Measurements from ENCODE around the gene NAP1L4. TPM values are rescaled to one million over a fixed set of nuclear protein-coding genes. Genes with fewer than 3 reads are reported as not detected.

NAP1L4 gene
- total RNA-seq, 1 experiment from 2014 or later, result 214 TPM

GRCh38 chr11:2897048-2897447 lies 95.1 kb downstream of the NAP1L4 start:
- no peak for DNase-seq (ENCODE audit: low read depth in 1 of 2, low spot score in 2 of 2)
- no peaks in the 10 kb centered on the region for H3K27me3 ChIP-seq (replicated peaks)
- H3K4me3 ChIP-seq, result no peak overlapping the region
- peaks cover 29% of the 10 kb centered on the region for H3K4me1 ChIP-seq (replicated peaks)
- no peak overlapping the region for H3K27ac ChIP-seq
- H3K36me3 ChIP-seq, result no peaks in the 10 kb centered on the region
- H3K9me3 ChIP-seq (replicated peaks), result no peaks in the 10 kb centered on the region

GRCh38 chr11:2896047-2896446 lies 96.1 kb downstream of the NAP1L4 start:
- no peak overlapping the region for H3K27ac ChIP-seq
- no peaks in the 10 kb centered on the region for H3K27me3 ChIP-seq (replicated peaks)
- DNase-seq (ENCODE audit: low read depth in 1 of 2, low spot score in 2 of 2), result no peak
- peaks cover 27% of the 10 kb centered on the region for H3K4me1 ChIP-seq (replicated peaks)
- no peaks in the 10 kb centered on the region for H3K36me3 ChIP-seq
- H3K4me3 ChIP-seq, result no peak overlapping the region
- H3K9me3 ChIP-seq (replicated peaks), result no peaks in the 10 kb centered on the region

Other genes with a start within 250 kb of the NAP1L4 start
- 15.0 and 23.4 TPM in 2 replicates for gene CDKN1C, start 106.6 kb downstream of the NAP1L4 start, total RNA-seq (2014; rRNA removed; shearing (Covaris generic))
- 28.0 and 34.6 TPM in 2 replicates for gene PHLDA2, start 62.9 kb downstream of the NAP1L4 start, total RNA-seq (2014; rRNA removed; shearing (Covaris generic))
- gene CARS1, start 65.1 kb upstream of the NAP1L4 start, total RNA-seq (2014; rRNA removed; shearing (Covaris generic)), result 34.9 and 57.6 TPM in 2 replicates
- gene OSBPL5, start 173.0 kb upstream of the NAP1L4 start, total RNA-seq (2014; rRNA removed; shearing (Covaris generic)), result 45.3 and 46.0 TPM in 2 replicates
- gene MRGPRG, start 226.5 kb upstream of the NAP1L4 start, total RNA-seq (2014; rRNA removed; shearing (Covaris generic)), result not detected in 2 replicates
- gene MRGPRE, start 240.1 kb upstream of the NAP1L4 start, total RNA-seq (2014; rRNA removed; shearing (Covaris generic)), result not detected in 2 replicates

Measured in SJSA1 (cell line).